ENCODE measurements around the gene PAM. TPM values are rescaled to one million over a fixed set of nuclear protein-coding genes. Genes with fewer than 3 reads are reported as not detected.
A peak's percentile ranks its signal among the peaks of the same experiment; 100 is the strongest.

PAM gene
- total RNA-seq, 2 experiments from 2014 or later: 15.1 to 16.1 TPM

GRCh38 chr5:102850503-102850902, 95.4 kb downstream of the PAM start:
- Mint-ChIP-seq H3K4me1 (ENCODE audit: low read depth) (peaks cover 8% of the 10 kb centered on the region), H3K9me3 (no peaks in the 10 kb centered on the region), H3K36me3 (ENCODE audit: low read depth) (no peaks in the 10 kb centered on the region), H3K27me3 (no peaks in the 10 kb centered on the region), H3K27ac (no peak overlapping the region), H3K4me3 (no peak overlapping the region)
- intact Hi-C loops (cut with DNase I, micrococcal nuclease): no loop called here
- Histone ChIP-seq H3K27ac (ENCODE audit: low read depth in 1 of 2, low read length in 2 of 2) (no peak overlapping the region), H3K36me3 (ENCODE audit: insufficient read depth, low read length) (no peaks in the 10 kb centered on the region), H3K4me1 (ENCODE audit: insufficient read depth, low read length) (no peaks in the 10 kb centered on the region), H3K27me3 (ENCODE audit: control insufficient read depth in 1 of 2, insufficient read depth in 2 of 2, low read length in 2 of 2) (no peaks in the 10 kb centered on the region), H3K4me3 (ENCODE audit: low read length) (no peak overlapping the region), H3K9me3 (ENCODE audit: control insufficient read depth in 1 of 2, insufficient read depth in 1 of 2, low read length in 2 of 2) (no peaks in the 10 kb centered on the region)
- ChIA-PET POLR2A (no interaction called here), CTCF (no interaction called here)
- DNase-seq (no peak), ATAC-seq (ENCODE audit: poor library complexity) (no peak)
- TF ChIP-seq, protein P1, sequence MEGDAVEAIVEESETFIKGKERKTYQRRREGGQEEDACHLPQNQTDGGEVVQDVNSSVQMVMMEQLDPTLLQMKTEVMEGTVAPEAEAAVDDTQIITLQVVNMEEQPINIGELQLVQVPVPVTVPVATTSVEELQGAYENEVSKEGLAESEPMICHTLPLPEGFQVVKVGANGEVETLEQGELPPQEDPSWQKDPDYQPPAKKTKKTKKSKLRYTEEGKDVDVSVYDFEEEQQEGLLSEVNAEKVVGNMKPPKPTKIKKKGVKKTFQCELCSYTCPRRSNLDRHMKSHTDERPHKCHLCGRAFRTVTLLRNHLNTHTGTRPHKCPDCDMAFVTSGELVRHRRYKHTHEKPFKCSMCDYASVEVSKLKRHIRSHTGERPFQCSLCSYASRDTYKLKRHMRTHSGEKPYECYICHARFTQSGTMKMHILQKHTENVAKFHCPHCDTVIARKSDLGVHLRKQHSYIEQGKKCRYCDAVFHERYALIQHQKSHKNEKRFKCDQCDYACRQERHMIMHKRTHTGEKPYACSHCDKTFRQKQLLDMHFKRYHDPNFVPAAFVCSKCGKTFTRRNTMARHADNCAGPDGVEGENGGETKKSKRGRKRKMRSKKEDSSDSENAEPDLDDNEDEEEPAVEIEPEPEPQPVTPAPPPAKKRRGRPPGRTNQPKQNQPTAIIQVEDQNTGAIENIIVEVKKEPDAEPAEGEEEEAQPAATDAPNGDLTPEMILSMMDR (IDR thresholded peaks at IDR 0.05): no peak

DNA sequence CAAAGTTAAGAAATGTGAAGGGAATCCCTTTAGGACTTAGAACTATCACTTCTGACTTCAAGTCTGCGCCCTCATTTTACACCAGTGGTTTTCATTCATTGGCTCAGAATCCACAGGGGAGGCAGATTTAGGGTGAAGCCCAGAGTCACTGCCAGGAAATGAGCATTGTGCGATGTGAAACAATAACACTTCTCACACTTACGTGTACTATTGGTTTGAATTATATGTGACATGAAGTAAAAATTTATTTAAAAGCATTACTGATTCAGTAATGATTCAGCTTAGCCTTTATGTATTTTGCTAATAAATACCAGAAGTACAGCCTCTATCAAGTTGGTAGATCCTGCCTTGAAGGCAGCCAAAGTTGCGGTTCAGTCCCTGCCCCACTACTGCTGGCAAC, 98.6 kb downstream of the PAM start:
- TF ChIP-seq, protein P1 (IDR thresholded peaks at IDR 0.05): no peak
- no peak overlapping the region for H3K4me3 Mint-ChIP-seq
- H3K27me3 Mint-ChIP-seq: no peaks in the 10 kb centered on the region
- ChIA-PET CTCF (no interaction called here), POLR2A (no interaction called here)
- no peaks in the 10 kb centered on the region for H3K36me3 Mint-ChIP-seq (ENCODE audit: low read depth)
- DNase-seq: peak in 1 of 14 experiments; percentile 69
- no peak overlapping the region for H3K27ac Mint-ChIP-seq
- Histone ChIP-seq H3K36me3 (ENCODE audit: insufficient read depth, low read length) (no peaks in the 10 kb centered on the region), H3K9me3 (ENCODE audit: control insufficient read depth in 1 of 2, insufficient read depth in 1 of 2, low read length in 2 of 2) (no peaks in the 10 kb centered on the region), H3K4me3 (ENCODE audit: low read length) (no peak overlapping the region), H3K4me1 (ENCODE audit: insufficient read depth, low read length) (no peaks in the 10 kb centered on the region), H3K27me3 (ENCODE audit: control insufficient read depth in 1 of 2, insufficient read depth in 2 of 2, low read length in 2 of 2) (no peaks in the 10 kb centered on the region), H3K27ac (ENCODE audit: low read depth in 1 of 2, low read length in 2 of 2) (no peak overlapping the region)
- intact Hi-C loops (cut with DNase I, micrococcal nuclease): no loop called here
- no peak for ATAC-seq (ENCODE audit: poor library complexity)
- H3K4me1 Mint-ChIP-seq (ENCODE audit: low read depth): peaks cover 13% of the 10 kb centered on the region
- no peaks in the 10 kb centered on the region for H3K9me3 Mint-ChIP-seq

- no peak overlapping the region for H3K4me3 Mint-ChIP-seq
- intact Hi-C loops (cut with DNase I, micrococcal nuclease): no loop called here
- Histone ChIP-seq H3K27ac (ENCODE audit: low read depth in 1 of 2, low read length in 2 of 2) (no peak overlapping the region), H3K36me3 (ENCODE audit: insufficient read depth, low read length) (no peaks in the 10 kb centered on the region), H3K27me3 (ENCODE audit: control insufficient read depth in 1 of 2, insufficient read depth in 2 of 2, low read length in 2 of 2) (no peaks in the 10 kb centered on the region), H3K9me3 (ENCODE audit: control insufficient read depth in 1 of 2, insufficient read depth in 1 of 2, low read length in 2 of 2) (no peaks in the 10 kb centered on the region), H3K4me1 (ENCODE audit: insufficient read depth, low read length) (no peaks in the 10 kb centered on the region), H3K4me3 (ENCODE audit: low read length) (no peak overlapping the region)
- DNase-seq (peak in 1 of 14 experiments; percentile 53), ATAC-seq (ENCODE audit: poor library complexity) (no peak)
- H3K9me3 Mint-ChIP-seq: no peaks in the 10 kb centered on the region
- no peaks in the 10 kb centered on the region for H3K36me3 Mint-ChIP-seq (ENCODE audit: low read depth)
- peaks cover 13% of the 10 kb centered on the region for H3K4me1 Mint-ChIP-seq (ENCODE audit: low read depth)
- CTCF ChIA-PET: interaction anchor here (0.7 to 1.6 kb wide), 3 partner anchors 10 to 174 kb away, joined by 3 to 5 read pairs (median 3); no protein-coding TSS in a partner anchor
- no peak overlapping the region for H3K27ac Mint-ChIP-seq
- TF ChIP-seq, protein P1 (IDR thresholded peaks at IDR 0.05): no peak
- no peaks in the 10 kb centered on the region for H3K27me3 Mint-ChIP-seq
- POLR2A ChIA-PET: no interaction called here
Observed at GRCh38 chr5:102855681-102856388, 100.7 kb downstream of the PAM start.

Data from CD4-positive, alpha-beta T cell (primary cell).